ENCODE measurements around the gene THAP4. TPM values are rescaled to one million over a fixed set of nuclear protein-coding genes. Genes with fewer than 3 reads are reported as not detected.

The THAP4 gene
- total RNA-seq, 1 donor from 2014 or later: 43.3 TPM

GRCh38 chr2:241618829-241619228 is 18.1 kb downstream of the THAP4 start:
- Histone ChIP-seq H3K27me3 (ENCODE audit: control insufficient read depth, insufficient read depth, low read length) (no peaks in the 10 kb centered on the region), H3K4me3 (ENCODE audit: low read depth, low read length) (no peak overlapping the region), H3K36me3 (ENCODE audit: control insufficient read depth, insufficient read depth, low read length) (peaks cover 3% of the 10 kb centered on the region)
- no peak for DNase-seq (ENCODE audit: low read depth)
- no peak for TF ChIP-seq CTCF (IDR thresholded peaks at IDR 0.05; ENCODE audit: insufficient read depth, low read length, poor library complexity, severe bottlenecking)

- Histone ChIP-seq H3K27me3 (ENCODE audit: control insufficient read depth, insufficient read depth, low read length) (no peaks in the 10 kb centered on the region), H3K36me3 (ENCODE audit: control insufficient read depth, insufficient read depth, low read length) (peaks cover 3% of the 10 kb centered on the region), H3K4me3 (ENCODE audit: low read depth, low read length) (no peak overlapping the region)
- no peak for DNase-seq (ENCODE audit: low read depth)
- no peak for TF ChIP-seq CTCF (IDR thresholded peaks at IDR 0.05; ENCODE audit: insufficient read depth, low read length, poor library complexity, severe bottlenecking)
Observed at GRCh38 chr2:241618296-241618805, 18.6 kb downstream of the THAP4 start.

- peaks cover 3% of the 10 kb centered on the region for H3K36me3 ChIP-seq (ENCODE audit: control insufficient read depth, insufficient read depth, low read length)
Observed at GRCh38 chr2:241617431-241618154, 19.4 kb downstream of the THAP4 start.

GRCh38 chr2:241616168-241617125 is 20.5 kb downstream of the THAP4 start:
- no peak for TF ChIP-seq CTCF (IDR thresholded peaks at IDR 0.05; ENCODE audit: insufficient read depth, low read length, poor library complexity, severe bottlenecking)
- Histone ChIP-seq H3K4me3 (ENCODE audit: low read depth, low read length) (no peak overlapping the region), H3K36me3 (ENCODE audit: control insufficient read depth, insufficient read depth, low read length) (peaks cover 3% of the 10 kb centered on the region), H3K27me3 (ENCODE audit: control insufficient read depth, insufficient read depth, low read length) (no peaks in the 10 kb centered on the region)
- DNase-seq (ENCODE audit: low read depth): no peak

More at GRCh38 chr2:241617431-241618154, 19.4 kb downstream of the THAP4 start:
- TF ChIP-seq CTCF (IDR thresholded peaks at IDR 0.05; ENCODE audit: insufficient read depth, low read length, poor library complexity, severe bottlenecking): no peak
- no peak for DNase-seq (ENCODE audit: low read depth)
- no peaks in the 10 kb centered on the region for H3K27me3 ChIP-seq (ENCODE audit: control insufficient read depth, insufficient read depth, low read length)
- H3K4me3 ChIP-seq (ENCODE audit: low read depth, low read length): no peak overlapping the region

GRCh38 chr2:241615522-241616052 is 21.4 kb downstream of the THAP4 start:
- no peak for DNase-seq (ENCODE audit: low read depth)
- TF ChIP-seq CTCF (IDR thresholded peaks at IDR 0.05; ENCODE audit: insufficient read depth, low read length, poor library complexity, severe bottlenecking): no peak
- no peak overlapping the region for H3K4me3 ChIP-seq (ENCODE audit: low read depth, low read length)
- H3K27me3 ChIP-seq (ENCODE audit: control insufficient read depth, insufficient read depth, low read length): no peaks in the 10 kb centered on the region
- H3K36me3 ChIP-seq (ENCODE audit: control insufficient read depth, insufficient read depth, low read length): peaks cover 3% of the 10 kb centered on the region

Measured in kidney epithelial cell (primary cell).